H1 (cell line): ENCODE results near the gene BBC3. TPM values are rescaled to one million over a fixed set of nuclear protein-coding genes. Genes with fewer than 3 reads are reported as not detected.

Source experiments
- CTCF ChIA-PET: fragments of 300-600 bp; sonication (Branson Sonifier 250); formaldehyde crosslinking; loops from one replicate; lab custom pipeline; 2021; ENCODE audit not compliant: partially characterized antibody; lab: Charles Lee
- POLR2A ChIA-PET: fragments of 300-600 bp; sonication (Branson Sonifier 250); formaldehyde crosslinking; loops from one replicate; lab custom pipeline; 2021; ENCODE audit warnings: inconsistent platforms; ENCODE audit not compliant: partially characterized antibody; lab: Charles Lee
- DNase-seq, 2 experiments: peaks; one replicate each; pipeline versions ENCODE4 v3.0.0 to v3.0.0-alpha.2; 2010 to 2022; ENCODE audit warnings: low spot score in 2 of 2, low read depth in 1 of 2, mixed read lengths in 1 of 2
- FAIRE-seq: peaks from 2 replicates; lab custom pipeline; 2011; peaks lifted over from hg19 to GRCh38; lab: Jason Lieb, UNC
- H2AFZ ChIP-seq: 2 replicates; pipeline ENCODE4 v1.8.1; 2012; ENCODE audit warnings: low read length, inconsistent platforms
- H2AK5ac ChIP-seq: 2 replicates; pipeline ENCODE4 v1.6.1; 2013; ENCODE audit warnings: low read depth, low read length
- H2BK120ac ChIP-seq: replicated peaks from 2 replicates; pipeline ENCODE3; 2013; ENCODE audit warnings: low read depth, low read length, inconsistent platforms
- H2BK12ac ChIP-seq: 2 replicates; pipeline ENCODE4 v1.6.1; 2013; ENCODE audit warnings: low read depth, low read length
- H2BK15ac ChIP-seq: 2 replicates; pipeline ENCODE4 v1.6.1; 2013; ENCODE audit warnings: low read length
- H2BK20ac ChIP-seq: 2 replicates; pipeline ENCODE4 v1.6.1; 2013; ENCODE audit warnings: low read length
- H2BK5ac ChIP-seq: 2 replicates; pipeline ENCODE4 v1.6.1; 2013; ENCODE audit warnings: low read depth, low read length
- H3K14ac ChIP-seq: 2 replicates; pipeline ENCODE4 v1.6.1; 2013; ENCODE audit warnings: inconsistent platforms; ENCODE audit not compliant: insufficient read length
- H3K18ac ChIP-seq: 2 replicates; pipeline ENCODE4 v1.6.1; 2013; ENCODE audit warnings: low read length; ENCODE audit errors: extremely low read depth
- H3K23ac ChIP-seq: 2 replicates; pipeline ENCODE4 v1.6.1; 2013; ENCODE audit warnings: inconsistent platforms; ENCODE audit not compliant: insufficient read length
- H3K23me2 ChIP-seq: 2 replicates; pipeline ENCODE4 v1.6.1; 2013; ENCODE audit warnings: low read depth, low read length
- H3K27ac ChIP-seq: 2 replicates; pipeline ENCODE4 v1.6.1; 2011; ENCODE audit warnings: low read depth, low read length, inconsistent platforms
- H3K27me3 ChIP-seq, 4 experiments: replicated peaks in 1 of 4; 1 replicate in 1 of 4; 2 replicates in 3 of 4; pipeline versions ENCODE4 v1.6.1 to v1.8.1; 2011 to 2013; ENCODE audit warnings: low read length in 3 of 4, mild to moderate bottlenecking in 3 of 4, inconsistent platforms in 2 of 4, mixed read lengths in 2 of 4, moderate library complexity in 1 of 4; ENCODE audit not compliant: control insufficient read depth in 3 of 4, insufficient read depth in 3 of 4; ENCODE audit errors: extremely low read depth in 1 of 4
- H3K36me3 ChIP-seq, 4 experiments: 2 replicates each; pipeline versions ENCODE4 v1.6.1 to v1.8.1; 2011 to 2013; ENCODE audit warnings: mild to moderate bottlenecking in 4 of 4, low read length in 3 of 4, moderate library complexity in 2 of 4, control low read depth in 1 of 4, inconsistent platforms in 1 of 4; ENCODE audit not compliant: insufficient read depth in 4 of 4, control insufficient read depth in 2 of 4
- H3K4ac ChIP-seq: replicated peaks from 2 replicates; pipeline ENCODE3; 2013; ENCODE audit warnings: low read length, low read depth, mixed read lengths, inconsistent platforms; ENCODE audit not compliant: insufficient read length
- H3K4me1 ChIP-seq, 4 experiments: replicated peaks in 1 of 4; 1 replicate in 1 of 4; 2 replicates in 3 of 4; pipeline versions ENCODE4 v1.6.1 to v1.8.1; 2011 to 2013; ENCODE audit warnings: low read length in 3 of 4, inconsistent platforms in 2 of 4, mixed read lengths in 1 of 4; ENCODE audit not compliant: insufficient read depth in 4 of 4, control insufficient read depth in 3 of 4
- H3K4me2 ChIP-seq, 2 experiments: 2 replicates each; pipeline versions ENCODE4 v1.6.1 to v1.8.1; 2011 to 2013; ENCODE audit warnings: low read depth in 2 of 2, low read length in 2 of 2, control low read depth in 1 of 2, inconsistent platforms in 1 of 2, mild to moderate bottlenecking in 1 of 2; ENCODE audit not compliant: insufficient read depth in 1 of 2
- H3K4me3 ChIP-seq, 4 experiments: fragments of 200-600, 300-600 bp in 1 of 4; sonication (generic), shearing (Covaris generic), sonication (Bioruptor Twin) in 1 of 4; 2 replicates each; pipeline versions ENCODE4 v1.5.1 to v1.8.1; 2011 to 2016; ENCODE audit warnings: low read length in 4 of 4, low read depth in 3 of 4, control low read depth in 2 of 4, inconsistent platforms in 2 of 4, mild to moderate bottlenecking in 2 of 4, mixed read lengths in 1 of 4, moderate library complexity in 1 of 4; ENCODE audit not compliant: insufficient read depth in 2 of 4; ENCODE audit errors: extremely low read depth in 1 of 4
- H3K56ac ChIP-seq: replicated peaks from 2 replicates; pipeline ENCODE3; 2013; ENCODE audit warnings: low read depth, mild to moderate bottlenecking, mixed read lengths, low read length, inconsistent platforms; ENCODE audit not compliant: insufficient read length
- H3K79me1 ChIP-seq: 2 replicates; pipeline ENCODE4 v1.6.1; 2013; ENCODE audit warnings: low read depth, low read length, control low read depth
- H3K79me2 ChIP-seq, 2 experiments: 2 replicates each; pipeline versions ENCODE4 v1.6.1 to v1.8.1; 2012 to 2013; ENCODE audit warnings: low read length in 2 of 2, mild to moderate bottlenecking in 2 of 2, inconsistent platforms in 1 of 2; ENCODE audit not compliant: insufficient read depth in 2 of 2, control insufficient read depth in 1 of 2
- H3K9ac ChIP-seq, 4 experiments: replicated peaks in 1 of 4; 1 replicate in 1 of 4; 2 replicates in 3 of 4; pipeline versions ENCODE4 v1.6.1 to v1.8.1; 2011 to 2013; ENCODE audit warnings: low read depth in 3 of 4, low read length in 3 of 4, control low read depth in 2 of 4, mild to moderate bottlenecking in 2 of 4, moderate library complexity in 2 of 4, inconsistent platforms in 1 of 4; ENCODE audit errors: extremely low read depth in 1 of 4
- H3K9me3 ChIP-seq, 2 experiments: 2 replicates each; pipeline versions ENCODE4 v1.6.1 to v1.8.1; 2012 to 2013; ENCODE audit warnings: mild to moderate bottlenecking in 2 of 2, moderate library complexity in 2 of 2, control low read depth in 1 of 2, inconsistent platforms in 1 of 2, low read depth in 1 of 2, low read length in 1 of 2, mixed read lengths in 1 of 2; ENCODE audit not compliant: insufficient read depth in 2 of 2
- H4K20me1 ChIP-seq, 2 experiments: replicated peaks in 1 of 2; 2 replicates each; pipeline versions ENCODE3 to v1.8.1; 2011 to 2013; ENCODE audit warnings: inconsistent platforms in 2 of 2, low read length in 2 of 2, mild to moderate bottlenecking in 1 of 2; ENCODE audit not compliant: insufficient read depth in 2 of 2, control insufficient read depth in 1 of 2
- H4K5ac ChIP-seq: 2 replicates; pipeline ENCODE4 v1.6.1; 2013; ENCODE audit warnings: low read length, low read depth, mixed read lengths, inconsistent platforms; ENCODE audit not compliant: insufficient read length
- H4K8ac ChIP-seq: 2 replicates; pipeline ENCODE4 v1.8.0; 2013; ENCODE audit warnings: mild to moderate bottlenecking, moderate library complexity, low read length, inconsistent platforms; ENCODE audit not compliant: insufficient read depth; ENCODE audit errors: extremely low read depth
- H4K91ac ChIP-seq: replicated peaks from 2 replicates; pipeline ENCODE3; 2013; ENCODE audit warnings: low read length, mixed read lengths, inconsistent platforms; ENCODE audit not compliant: insufficient read length
- BACH1 ChIP-seq: IDR thresholded peaks from 2 replicates; pipeline ENCODE4 v1.6.1; 2012; ENCODE audit warnings: low read length, improper control_type of control experiment
- BRCA1 ChIP-seq: IDR thresholded peaks from 2 replicates; pipeline ENCODE4 v1.6.1; 2012; ENCODE audit warnings: low read depth, low read length, improper control_type of control experiment
- CHD1 ChIP-seq: IDR thresholded peaks from 2 replicates; pipeline ENCODE4 v1.6.1; 2012; ENCODE audit warnings: low read depth, low read length, improper control_type of control experiment
- CHD2 ChIP-seq: IDR thresholded peaks from 2 replicates; pipeline ENCODE4 v1.6.1; 2012; ENCODE audit warnings: low read length, improper control_type of control experiment
- CREB1 ChIP-seq: IDR thresholded peaks from 2 replicates; pipeline ENCODE4 v1.6.1; 2012; ENCODE audit warnings: inconsistent platforms
- EP300 ChIP-seq, 2 experiments: IDR thresholded peaks; 1 replicate in 1 of 2; 2 replicates in 1 of 2; pipeline ENCODE4 v1.6.1; 2011 to 2012; ENCODE audit warnings: low read depth in 2 of 2, low read length in 2 of 2, mild to moderate bottlenecking in 2 of 2, borderline replicate concordance in 1 of 2, inconsistent platforms in 1 of 2, moderate library complexity in 1 of 2
- MAFK ChIP-seq: IDR thresholded peaks from 2 replicates; pipeline ENCODE4 v1.6.1; 2012; ENCODE audit warnings: low read depth, mild to moderate bottlenecking, improper control_type of control experiment, low read length
- PHF8 ChIP-seq: fragments of 200-600 bp; sonication (generic); conservative IDR thresholded peaks from 2 replicates; pipeline ENCODE4 v1.7.1; 2012; ENCODE audit warnings: low read depth, mild to moderate bottlenecking, inconsistent platforms, low read length, moderate library complexity
- POU5F1 ChIP-seq: IDR thresholded peaks from 2 replicates; pipeline ENCODE4 v1.6.1; 2011; ENCODE audit warnings: low read depth, mild to moderate bottlenecking, low read length, moderate library complexity
- RFX5 ChIP-seq: IDR thresholded peaks from 2 replicates; pipeline ENCODE4 v1.6.1; 2011; ENCODE audit warnings: low read depth, low read length, improper control_type of control experiment, borderline replicate concordance
- SAP30 ChIP-seq: fragments of 300-600 bp; sonication (generic); IDR thresholded peaks from 2 replicates; pipeline ENCODE4 v1.7.1; 2012; ENCODE audit warnings: low read length, moderate library complexity, mild to moderate bottlenecking, inconsistent platforms; ENCODE audit not compliant: insufficient read depth, insufficient replicate concordance
- WGBS, 2 experiments: shearing (Covaris generic) in 1 of 2; methylation state at CpG; one replicate each; pipeline versions ENCODE4 v1.1.6 to v1.1.7; 2013 to 2015; ENCODE audit warnings: low lambda C conversion rate in 2 of 2, mixed read lengths in 2 of 2, inconsistent platforms in 1 of 2, low coverage in 1 of 2, missing lambda C conversion rate in 1 of 2; ENCODE audit not compliant: insufficient replicate concordance in 2 of 2, insufficient coverage in 1 of 2, insufficient read length in 1 of 2; ENCODE audit errors: extremely low coverage in 1 of 2, missing lambda C conversion rate in 1 of 2; 5-methylcytosine and 5-hydroxymethylcytosine counted together
- polyA plus RNA-seq, 7 experiments: library from polyadenylated mRNA; depleted of rRNA in 3 of 7; stranded (reverse) in 5 of 7; unstranded in 2 of 7; fragments of >200 nt in 5 of 7; fragments of 200-250 nt in 2 of 7; gene quantifications; 1 replicate in 5 of 7; 2 replicates in 1 of 7; 4 replicates in 1 of 7; pipeline versions ENCODE4 v1.2.1 to v1.2.3, GENCODE V29; 2011 to 2013; ENCODE audit warnings: missing spikeins in 2 of 7, mixed read lengths in 2 of 7
- total RNA-seq: library from RNA; stranded (reverse); fragmentation: NEBNext Ultra II Directional; extraction: Animal tissue kit (Norgen Biotek cat#: 25700); gene quantifications from 2 replicates; pipeline ENCODE4 v1.2.1, GENCODE V29; 2021

The BBC3 gene
- total and polyA plus RNA-seq, 2 of the 8 experiments (the other 6 are each of a cell fraction or from before 2014, with no cell fraction given): 13.2 to 21.6 TPM

DNA sequence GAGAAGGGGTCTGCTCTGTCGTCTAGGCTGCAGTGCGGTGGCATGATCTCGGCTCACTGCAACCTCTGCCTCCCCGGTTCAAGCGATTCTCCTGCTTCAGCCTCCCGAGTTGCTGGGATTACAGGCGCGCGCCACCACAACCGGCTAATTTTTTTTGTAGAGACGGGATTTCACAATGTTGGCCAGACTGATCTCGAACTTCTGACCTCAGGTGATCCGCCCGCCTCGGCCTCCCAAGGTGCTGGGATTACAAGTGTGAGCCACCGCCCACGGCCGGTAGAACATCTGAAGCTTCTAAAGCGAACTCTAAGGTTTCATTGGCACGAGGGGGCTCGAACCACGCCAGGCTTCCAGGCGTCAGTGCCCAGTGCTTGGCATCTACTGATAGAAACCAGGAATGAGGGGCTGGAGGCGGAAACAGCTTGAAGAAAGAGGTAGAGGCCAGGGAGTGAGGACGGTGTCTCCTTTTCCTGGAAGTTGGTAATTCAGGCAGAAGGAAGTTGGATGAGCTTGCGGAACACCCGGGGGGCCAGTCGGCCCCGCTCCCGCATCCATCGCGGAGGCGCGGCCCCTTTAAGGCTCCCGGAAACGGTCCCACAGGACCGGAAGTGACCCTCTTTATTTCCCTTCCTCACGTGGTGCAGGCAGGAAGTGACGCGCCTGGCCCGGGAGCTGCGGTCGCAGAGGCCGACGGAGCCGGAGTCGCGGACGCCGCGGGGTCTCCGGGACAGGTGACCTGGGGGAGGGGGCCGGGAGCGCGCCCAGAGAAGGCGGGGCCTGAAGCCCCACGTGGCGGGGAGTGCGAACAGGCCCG lies 25.1 kb upstream of the BBC3 start, which contains the start of gene CCDC9:
TSS of gene CCDC9 (plus strand) at position 647 of the 814 bp plus-strand sequence. CDS start 1,876 bp downstream, outside the sequence.
- Histone ChIP-seq H3K36me3 (peaks cover 5 to 24% (median 11%) of the 10 kb centered on the region in 4 experiments; a peak in 7 of 8 replicates), H2AK5ac (0 out of 2 replicates have a peak within 1 kb of the TSS, but pooled peaks have one; percentile 2), H3K4me1 (peaks cover 0 to 8% (median 7%) of the 10 kb centered on the region in 4 experiments; a peak in 6 of 7 replicates), H2BK15ac (no peak within 1 kb of the TSS), H3K23ac (no peak within 1 kb of the TSS), H3K4me2 (peak within 1 kb of the TSS; percentile 86 to 94), H2BK12ac (peak within 1 kb of the TSS; percentile 40; the same call in 1 of the 2 replicates), H3K14ac (no peak within 1 kb of the TSS), H2BK5ac (peak within 1 kb of the TSS; percentile 91), H2BK20ac (no peak within 1 kb of the TSS), H3K23me2 (peaks cover 9% of the 10 kb centered on the region), H3K27me3 (no peaks in the 10 kb centered on the region), H3K4me3 (peak within 1 kb of the TSS; percentile 69 to 92 (median 82)), H4K20me1 (peaks cover 0 to 8% of the 10 kb centered on the region in 2 experiments), H2AFZ (peak within 1 kb of the TSS; percentile 13; the same call in 1 of the 2 replicates), H4K5ac (peak within 1 kb of the TSS; percentile 84), H3K27ac (peak within 1 kb of the TSS; percentile 81), H3K79me2 (peaks cover 0 to 15% of the 10 kb centered on the region in 2 experiments; a peak in 2 of 4 replicates), H3K56ac (peak within 1 kb of the TSS; percentile 12), H3K9ac (peak within 1 kb of the TSS; percentile 64 to 85 (median 72)), H3K18ac (peak within 1 kb of the TSS; percentile 10; the same call in 1 of the 2 replicates), H4K8ac (peak within 1 kb of the TSS; percentile 54; the same call in 1 of the 2 replicates), H3K79me1 (peaks cover 5% of the 10 kb centered on the region; the same call in 1 of the 2 replicates), H4K91ac (peak within 1 kb of the TSS; percentile 18), H2BK120ac (no peak within 1 kb of the TSS), H3K9me3 (no peaks in the 10 kb centered on the region), H3K4ac (no peak within 1 kb of the TSS)
- 34% methylated on average over 53 of the region's 60 CpGs; no CpG with 5 or more reads in 1 of the 2 experiments for WGBS, 2 experiments
- POLR2A ChIA-PET: interaction anchor here (1.1 to 3.6 kb wide), 10 partner anchors 11 to 125 kb away, joined by 4 to 50 read pairs (median 8); partner anchors contain the start of genes INAFM1 and SAE1
- FAIRE-seq (no peak), DNase-seq (peak; percentile 91 to 96)
- CTCF ChIA-PET: interaction anchor here (0.8 to 6.4 kb wide), 4 partner anchors 10 to 45 kb away, joined by 4 to 74 read pairs (median 4); no protein-coding TSS in a partner anchor
- no peak for TF ChIP-seq POU5F1
- no peak for TF ChIP-seq CHD1
- TF ChIP-seq BACH1: no peak
- TF ChIP-seq CHD2: 0 out of 2 replicates have a peak, but pooled peaks have one; percentile 20
- no peak for TF ChIP-seq BRCA1
- no peak for TF ChIP-seq MAFK
- peak; percentile 96 for TF ChIP-seq CREB1
- peak; percentile 80 for TF ChIP-seq PHF8
- peak in 1 of 2 experiments; percentile 81; a peak in 2 of 3 replicates for TF ChIP-seq EP300 (IDR thresholded peaks at IDR 0.05; ENCODE audit: borderline replicate concordance in 1 of 2, low read depth in 2 of 2, low read length in 2 of 2)
- TF ChIP-seq SAP30: no peak
- no peak for TF ChIP-seq RFX5
